Measurements from ENCODE around the gene LALBA.

Gene LALBA

GRCh38 chr12:48569946-48570345 is at the start of gene LALBA:
Gene LALBA (minus strand): TSS chr12:48570046. CDS start chr12:48570020, 26 bp downstream.
- TF ChIP-seq GATA2 (IDR thresholded peaks at IDR 0.05; ENCODE audit: low read depth, low read length) (no peak), GATA3 (IDR thresholded peaks at IDR 0.05; ENCODE audit: low read depth, low read length) (no peak)

GRCh38 chr12:48618541-48618940 is 48.7 kb upstream of the LALBA start:
- no peak for TF ChIP-seq GATA2 (IDR thresholded peaks at IDR 0.05; ENCODE audit: low read depth, low read length)
- no peak for TF ChIP-seq GATA3 (IDR thresholded peaks at IDR 0.05; ENCODE audit: low read depth, low read length)

- TF ChIP-seq GATA3 (IDR thresholded peaks at IDR 0.05; ENCODE audit: low read depth, low read length) (no peak), GATA2 (IDR thresholded peaks at IDR 0.05; ENCODE audit: low read depth, low read length) (no peak)
These were observed 45.8 kb upstream of the LALBA start for GRCh38 chr12:48615681-48616080.

- TF ChIP-seq GATA3 (IDR thresholded peaks at IDR 0.05; ENCODE audit: low read depth, low read length), result no peak
- no peak for TF ChIP-seq GATA2 (IDR thresholded peaks at IDR 0.05; ENCODE audit: low read depth, low read length)
These were observed 43.5 kb upstream of the LALBA start for GRCh38 chr12:48613321-48613720.

GRCh38 chr12:48602192-48602989 is 32.5 kb upstream of the LALBA start:
- TF ChIP-seq GATA3 (IDR thresholded peaks at IDR 0.05; ENCODE audit: low read depth, low read length) (no peak), GATA2 (IDR thresholded peaks at IDR 0.05; ENCODE audit: low read depth, low read length) (no peak)

GRCh38 chr12:48601013-48601756 is 31.3 kb upstream of the LALBA start:
- no peak for TF ChIP-seq GATA2 (IDR thresholded peaks at IDR 0.05; ENCODE audit: low read depth, low read length)
- TF ChIP-seq GATA3 (IDR thresholded peaks at IDR 0.05; ENCODE audit: low read depth, low read length), result no peak

- TF ChIP-seq GATA3 (IDR thresholded peaks at IDR 0.05; ENCODE audit: low read depth, low read length) (no peak), GATA2 (IDR thresholded peaks at IDR 0.05; ENCODE audit: low read depth, low read length) (no peak)
These were observed 30.7 kb upstream of the LALBA start for GRCh38 chr12:48600552-48600951.

- TF ChIP-seq GATA3 (IDR thresholded peaks at IDR 0.05; ENCODE audit: low read depth, low read length) (no peak), GATA2 (IDR thresholded peaks at IDR 0.05; ENCODE audit: low read depth, low read length) (no peak)
These were observed 22.8 kb upstream of the LALBA start for GRCh38 chr12:48592591-48593086.

- TF ChIP-seq GATA2 (IDR thresholded peaks at IDR 0.05; ENCODE audit: low read depth, low read length) (no peak), GATA3 (IDR thresholded peaks at IDR 0.05; ENCODE audit: low read depth, low read length) (no peak)
These were observed 16.5 kb upstream of the LALBA start for GRCh38 chr12:48586361-48586760.

DNA sequence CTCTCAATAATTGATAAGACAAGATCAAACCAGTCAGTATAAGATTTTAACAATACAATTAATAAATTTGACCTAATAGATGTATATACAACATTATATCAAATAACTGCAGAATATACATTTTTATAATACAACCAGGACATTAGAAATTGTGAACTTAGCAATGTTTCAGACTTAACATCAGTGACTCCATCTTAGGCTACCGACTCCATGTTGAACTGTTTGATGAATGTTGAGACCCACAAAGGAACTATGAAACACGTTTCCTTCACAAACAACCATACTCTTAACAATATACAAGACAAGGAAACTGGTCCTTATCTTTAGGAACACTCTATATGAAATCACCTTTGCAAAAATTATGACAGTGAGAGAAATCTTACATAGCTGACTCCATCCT is 13.9 kb upstream of the LALBA start:
- no peak for TF ChIP-seq GATA2 (IDR thresholded peaks at IDR 0.05; ENCODE audit: low read depth, low read length)
- TF ChIP-seq GATA3 (IDR thresholded peaks at IDR 0.05; ENCODE audit: low read depth, low read length), result no peak

- TF ChIP-seq GATA2 (IDR thresholded peaks at IDR 0.05; ENCODE audit: low read depth, low read length) (no peak), GATA3 (IDR thresholded peaks at IDR 0.05; ENCODE audit: low read depth, low read length) (no peak)
These were observed 11.0 kb upstream of the LALBA start for GRCh38 chr12:48580831-48581230.

GRCh38 chr12:48572326-48572725 is 2.5 kb upstream of the LALBA start:
- TF ChIP-seq GATA2 (IDR thresholded peaks at IDR 0.05; ENCODE audit: low read depth, low read length) (no peak), GATA3 (IDR thresholded peaks at IDR 0.05; ENCODE audit: low read depth, low read length) (no peak)

- TF ChIP-seq GATA3 (IDR thresholded peaks at IDR 0.05; ENCODE audit: low read depth, low read length), result no peak
- no peak for TF ChIP-seq GATA2 (IDR thresholded peaks at IDR 0.05; ENCODE audit: low read depth, low read length)
These were observed 2.1 kb downstream of the LALBA start for GRCh38 chr12:48567731-48568130.

GRCh38 chr12:48557919-48558318 is 11.9 kb downstream of the LALBA start:
- TF ChIP-seq GATA2 (IDR thresholded peaks at IDR 0.05; ENCODE audit: low read depth, low read length), result no peak

GRCh38 chr12:48556631-48557030 is 13.2 kb downstream of the LALBA start:
- no peak for TF ChIP-seq GATA3 (IDR thresholded peaks at IDR 0.05; ENCODE audit: low read depth, low read length)
- no peak for TF ChIP-seq GATA2 (IDR thresholded peaks at IDR 0.05; ENCODE audit: low read depth, low read length)
